Measurements from ENCODE around the gene ARAP1.

Gene ARAP1

DNA sequence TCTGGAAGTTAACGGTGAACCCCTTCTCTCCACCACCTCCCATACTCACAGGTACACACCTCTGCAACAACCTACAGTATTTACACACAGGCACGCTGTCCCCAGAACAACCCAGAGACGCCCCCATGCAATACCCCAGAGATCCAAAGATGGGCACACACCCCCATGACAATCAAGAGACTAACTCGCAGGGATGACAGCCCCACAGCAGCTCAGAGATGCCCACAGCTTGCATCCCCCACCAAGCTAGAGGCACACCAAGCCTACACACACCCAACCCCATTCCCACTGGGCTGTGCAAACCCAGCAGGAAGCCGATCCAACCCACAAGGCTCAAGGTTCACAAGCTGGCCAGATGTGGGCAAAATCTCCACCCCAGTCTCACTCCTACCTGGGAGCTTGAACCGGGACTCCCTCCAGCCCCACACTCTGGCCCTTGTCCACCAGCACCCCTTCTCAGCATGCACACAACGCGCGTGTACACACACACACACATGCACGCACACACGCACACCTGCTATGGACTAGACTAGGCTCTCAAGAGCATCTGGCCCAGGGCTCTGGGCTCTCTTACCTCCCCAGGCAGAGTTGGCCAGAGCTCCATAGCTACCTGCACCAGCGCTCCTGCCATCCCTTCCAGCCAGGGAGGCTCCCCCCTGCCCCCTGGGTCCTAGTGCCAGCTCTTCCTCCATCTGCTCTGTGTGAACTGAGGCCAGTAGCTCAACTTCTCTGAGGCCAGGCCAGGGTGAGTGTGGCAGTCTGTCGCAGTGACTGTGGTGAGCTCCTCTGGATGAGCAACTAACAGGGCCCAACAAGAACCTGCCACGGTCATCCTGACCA, 30.1 kb upstream of the ARAP1 start:
- Mint-ChIP-seq H3K4me1 (peaks cover 30% of the 10 kb centered on the region), H3K36me3 (peaks cover 9% of the 10 kb centered on the region), H3K27ac (peak overlapping the region; percentile 12), H3K9me3 (no peaks in the 10 kb centered on the region), H3K4me3 (peak overlapping the region; percentile 70)
- DNase-seq (ENCODE audit: low spot score in 2 of 2) (no peak), ATAC-seq (peak; percentile 3)

DNA sequence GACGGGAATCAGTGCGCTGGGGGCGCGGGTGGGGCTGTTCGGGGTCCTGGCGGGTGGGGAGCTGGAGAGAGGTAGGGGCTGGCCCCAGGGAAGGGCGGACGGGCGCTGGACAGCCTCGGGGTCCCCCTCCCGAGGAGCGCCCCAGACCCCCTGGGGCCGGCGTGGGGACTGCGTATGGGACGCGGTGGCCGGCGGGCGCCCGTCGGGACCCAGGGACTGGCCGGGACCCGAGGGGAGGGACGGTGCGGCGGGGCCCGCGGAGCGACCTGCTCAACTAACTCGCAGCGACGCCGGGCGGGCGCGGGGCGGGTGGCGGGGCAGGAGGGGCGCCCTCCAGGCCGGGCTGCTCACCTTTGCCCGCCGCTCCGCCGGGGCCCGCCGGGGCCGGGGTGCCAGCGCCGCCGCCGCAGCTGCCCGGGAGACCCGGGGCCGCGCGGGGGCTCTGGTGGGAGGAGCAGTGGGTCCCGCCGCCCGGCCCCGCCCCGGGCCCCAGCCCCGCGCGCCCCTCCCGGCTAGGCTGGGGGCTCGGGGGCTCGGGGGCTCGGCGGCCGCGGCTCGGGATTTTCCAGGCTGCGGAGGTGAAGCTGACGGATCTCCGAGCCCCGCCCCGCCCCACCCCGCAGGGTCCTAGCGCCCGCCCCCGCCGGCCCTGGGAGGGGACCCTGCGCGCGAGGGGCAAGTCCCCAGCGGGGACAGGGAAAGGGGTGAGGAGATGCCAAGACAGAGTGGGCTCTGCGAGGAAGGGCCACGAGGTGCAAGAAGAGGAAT, 29.3 kb upstream of the ARAP1 start:
- DNase-seq (ENCODE audit: low spot score in 2 of 2) (peak; percentile 33 to 68), ATAC-seq (peak; percentile 63)
- Mint-ChIP-seq H3K36me3 (peaks cover 9% of the 10 kb centered on the region), H3K27ac (peak overlapping the region; percentile 12), H3K9me3 (no peaks in the 10 kb centered on the region), H3K4me3 (peak overlapping the region; percentile 70), H3K4me1 (peaks cover 33% of the 10 kb centered on the region)

DNA sequence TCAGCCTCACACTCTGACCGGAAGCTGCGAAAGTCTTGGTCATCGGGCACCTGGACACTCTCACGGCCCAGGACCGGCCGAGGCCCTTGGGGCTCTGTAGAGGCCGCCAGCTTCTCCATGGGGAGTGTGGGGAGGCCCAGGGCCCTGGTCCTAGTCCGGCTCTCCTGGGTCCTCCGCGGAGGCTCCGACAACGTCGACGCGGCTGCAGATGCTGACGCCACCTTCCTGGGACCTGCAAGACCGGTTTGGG, 28.8 kb upstream of the ARAP1 start:
- Mint-ChIP-seq H3K4me3 (peak overlapping the region; percentile 68), H3K4me1 (peaks cover 38% of the 10 kb centered on the region), H3K9me3 (no peaks in the 10 kb centered on the region), H3K36me3 (peaks cover 9% of the 10 kb centered on the region), H3K27ac (no peak overlapping the region)
- no peak for DNase-seq (ENCODE audit: low spot score in 2 of 2)
- ATAC-seq: no peak

DNA sequence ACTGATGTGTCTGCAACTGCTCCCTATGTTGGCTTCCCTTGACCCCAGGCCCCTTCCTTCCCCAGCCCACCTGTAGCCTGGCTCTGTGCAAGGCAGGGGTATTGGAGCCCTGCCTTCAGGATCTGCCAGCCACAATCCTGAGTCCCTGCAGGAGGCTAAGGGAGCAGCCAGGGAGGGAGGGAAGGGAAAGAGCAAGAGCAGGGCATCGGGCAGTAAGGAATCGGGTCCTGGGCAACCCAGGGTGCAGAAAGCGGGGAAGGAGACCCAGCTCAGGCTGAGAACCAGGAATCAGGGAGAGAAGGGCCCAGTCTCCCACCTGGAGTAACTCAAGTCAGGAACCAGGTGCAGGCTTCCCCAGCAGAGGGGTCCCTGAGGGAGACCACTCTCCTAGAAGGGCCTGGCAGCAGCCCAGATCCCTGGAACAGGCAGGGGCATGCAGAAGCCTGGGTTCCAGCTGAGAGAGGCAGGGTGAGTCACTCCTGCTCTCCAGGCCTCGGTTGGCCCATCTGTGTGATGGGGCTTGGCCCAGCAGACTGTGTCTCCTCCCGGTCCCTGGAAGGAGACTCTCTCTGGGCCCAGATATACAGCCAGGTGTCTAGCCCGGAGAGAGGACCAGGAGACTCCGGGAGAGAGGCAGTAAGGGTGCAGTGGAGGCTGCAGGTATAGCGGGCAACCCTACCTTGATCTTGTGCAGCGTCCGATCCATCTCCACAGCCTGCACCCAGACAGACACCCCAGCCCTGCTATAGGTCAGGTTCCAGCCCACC, 28.3 kb upstream of the ARAP1 start:
- H3K36me3 Mint-ChIP-seq: peaks cover 9% of the 10 kb centered on the region
- DNase-seq (ENCODE audit: low spot score in 2 of 2) (no peak), ATAC-seq (no peak)
- peak overlapping the region; percentile 68 for H3K4me3 Mint-ChIP-seq
- H3K9me3 Mint-ChIP-seq: no peaks in the 10 kb centered on the region
- peaks cover 41% of the 10 kb centered on the region for H3K4me1 Mint-ChIP-seq
- H3K27ac Mint-ChIP-seq: peak overlapping the region; percentile 49

DNA sequence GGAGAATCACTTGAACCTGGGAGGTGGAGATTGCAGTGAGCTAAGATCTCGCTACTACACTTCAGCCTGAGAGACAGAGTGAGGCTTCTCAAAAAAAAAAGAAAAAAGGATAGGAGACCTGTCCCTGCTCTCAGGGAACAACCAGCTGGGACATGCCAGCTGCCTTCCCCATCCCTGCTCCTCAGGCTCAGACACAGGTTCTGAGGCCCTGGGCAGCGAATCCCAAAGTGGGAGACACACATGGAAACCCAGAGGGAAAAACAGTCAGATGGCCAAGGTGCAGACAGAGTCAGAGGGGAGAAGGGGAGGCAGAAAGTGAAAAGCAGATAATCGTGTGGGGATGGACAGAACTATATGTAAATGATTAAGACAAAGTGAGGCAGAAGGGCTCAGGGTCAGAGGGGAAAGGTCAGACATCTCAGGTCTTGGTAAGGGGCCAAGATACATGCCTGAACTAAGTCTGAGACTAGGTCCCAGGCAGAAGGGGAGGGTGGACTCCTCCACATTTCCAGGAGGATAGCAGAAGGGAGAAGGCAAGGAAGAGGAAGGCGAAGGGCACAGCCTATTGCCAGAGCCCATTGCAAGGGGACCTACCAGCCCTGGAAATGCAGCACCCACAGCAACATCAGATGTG, 27.4 kb upstream of the ARAP1 start:
- H3K36me3 Mint-ChIP-seq: peaks cover 9% of the 10 kb centered on the region
- DNase-seq (ENCODE audit: low spot score in 2 of 2) (no peak), ATAC-seq (no peak)
- H3K4me1 Mint-ChIP-seq: peaks cover 41% of the 10 kb centered on the region
- H3K9me3 Mint-ChIP-seq: no peaks in the 10 kb centered on the region
- H3K4me3 Mint-ChIP-seq: peak overlapping the region; percentile 68
- H3K27ac Mint-ChIP-seq: peak overlapping the region; percentile 49

DNA sequence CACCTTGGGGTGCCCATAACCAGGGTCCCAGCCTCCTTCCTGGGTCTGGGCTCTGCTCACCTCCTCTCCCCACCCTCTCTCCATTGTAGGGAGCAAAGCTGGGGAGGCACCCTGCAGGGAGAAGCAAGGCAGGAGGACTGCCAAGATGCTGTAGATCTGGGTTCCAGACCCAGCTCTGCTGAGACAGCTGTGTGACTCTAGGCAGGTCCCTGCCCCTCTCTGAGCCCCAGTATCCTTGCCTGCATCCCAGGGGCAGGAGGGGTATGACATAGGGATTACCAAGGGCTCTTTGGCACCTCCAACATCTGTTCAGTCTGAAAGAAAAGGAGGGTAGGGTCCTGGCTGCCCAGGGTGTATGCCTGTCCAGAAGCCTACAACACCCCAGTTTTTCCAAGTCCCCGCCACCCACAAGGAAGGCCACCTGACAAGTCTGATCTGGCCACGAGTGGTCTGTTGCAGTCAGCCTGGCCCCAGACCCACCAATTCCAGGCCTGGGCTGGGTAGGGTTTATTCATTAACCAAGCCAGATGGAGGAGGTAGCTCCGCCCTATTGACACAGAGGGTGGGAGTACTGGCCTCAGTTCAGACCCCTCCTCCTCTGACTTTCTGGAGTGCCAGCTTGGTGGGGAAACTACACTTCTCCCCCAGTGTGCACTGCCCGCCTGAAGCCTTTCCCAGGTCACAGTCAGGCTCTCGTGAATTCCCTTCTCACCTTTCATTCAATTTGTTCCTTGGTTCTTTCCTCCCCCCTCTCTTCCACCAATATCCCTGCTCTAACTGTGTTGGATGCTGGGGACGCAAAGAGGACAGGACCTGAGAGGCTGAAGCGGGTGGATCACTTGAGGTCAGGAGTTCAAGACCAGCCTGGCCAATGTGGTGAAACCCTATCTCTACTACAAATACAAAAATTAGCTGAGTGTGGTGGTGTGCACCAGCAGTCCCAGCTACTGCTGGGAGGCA, 26.6 kb upstream of the ARAP1 start:
- DNase-seq (ENCODE audit: low spot score in 2 of 2) (no peak), ATAC-seq (no peak)
- H3K9me3 Mint-ChIP-seq: no peaks in the 10 kb centered on the region
- peaks cover 9% of the 10 kb centered on the region for H3K36me3 Mint-ChIP-seq
- peak overlapping the region; percentile 68 for H3K4me3 Mint-ChIP-seq
- peak overlapping the region; percentile 49 for H3K27ac Mint-ChIP-seq
- peaks cover 43% of the 10 kb centered on the region for H3K4me1 Mint-ChIP-seq

DNA sequence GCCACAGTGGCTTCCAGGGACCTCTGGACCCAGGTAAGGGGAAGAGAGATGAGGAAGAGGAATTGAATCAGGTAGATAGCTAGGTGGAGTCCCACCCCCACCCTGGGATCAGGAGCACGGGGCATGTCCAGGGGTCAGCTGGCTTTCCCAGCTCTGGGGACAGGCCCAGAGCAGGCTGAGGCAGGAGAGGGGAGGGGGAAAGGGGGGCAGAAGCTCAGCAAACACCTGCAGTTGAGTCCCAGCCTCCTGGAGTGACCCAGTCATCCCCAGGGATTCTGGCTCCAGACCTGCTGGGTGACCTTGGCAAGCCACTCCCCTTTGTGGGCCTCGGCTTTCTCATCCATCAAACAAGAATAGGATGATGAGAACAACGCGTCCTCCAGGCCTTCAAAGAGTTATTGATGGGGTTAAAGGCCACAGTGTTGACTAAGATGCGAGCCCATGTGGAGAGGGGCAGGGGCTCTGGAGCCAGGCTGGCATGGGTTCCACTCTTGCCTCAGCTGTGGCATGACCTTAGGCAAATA, 25.6 kb upstream of the ARAP1 start:
- ATAC-seq (no peak), DNase-seq (ENCODE audit: low spot score in 2 of 2) (no peak)
- peaks cover 50% of the 10 kb centered on the region for H3K4me1 Mint-ChIP-seq
- no peak overlapping the region for H3K4me3 Mint-ChIP-seq
- peak overlapping the region; percentile 64 for H3K27ac Mint-ChIP-seq
- H3K36me3 Mint-ChIP-seq: peaks cover 9% of the 10 kb centered on the region
- no peaks in the 10 kb centered on the region for H3K9me3 Mint-ChIP-seq

DNA sequence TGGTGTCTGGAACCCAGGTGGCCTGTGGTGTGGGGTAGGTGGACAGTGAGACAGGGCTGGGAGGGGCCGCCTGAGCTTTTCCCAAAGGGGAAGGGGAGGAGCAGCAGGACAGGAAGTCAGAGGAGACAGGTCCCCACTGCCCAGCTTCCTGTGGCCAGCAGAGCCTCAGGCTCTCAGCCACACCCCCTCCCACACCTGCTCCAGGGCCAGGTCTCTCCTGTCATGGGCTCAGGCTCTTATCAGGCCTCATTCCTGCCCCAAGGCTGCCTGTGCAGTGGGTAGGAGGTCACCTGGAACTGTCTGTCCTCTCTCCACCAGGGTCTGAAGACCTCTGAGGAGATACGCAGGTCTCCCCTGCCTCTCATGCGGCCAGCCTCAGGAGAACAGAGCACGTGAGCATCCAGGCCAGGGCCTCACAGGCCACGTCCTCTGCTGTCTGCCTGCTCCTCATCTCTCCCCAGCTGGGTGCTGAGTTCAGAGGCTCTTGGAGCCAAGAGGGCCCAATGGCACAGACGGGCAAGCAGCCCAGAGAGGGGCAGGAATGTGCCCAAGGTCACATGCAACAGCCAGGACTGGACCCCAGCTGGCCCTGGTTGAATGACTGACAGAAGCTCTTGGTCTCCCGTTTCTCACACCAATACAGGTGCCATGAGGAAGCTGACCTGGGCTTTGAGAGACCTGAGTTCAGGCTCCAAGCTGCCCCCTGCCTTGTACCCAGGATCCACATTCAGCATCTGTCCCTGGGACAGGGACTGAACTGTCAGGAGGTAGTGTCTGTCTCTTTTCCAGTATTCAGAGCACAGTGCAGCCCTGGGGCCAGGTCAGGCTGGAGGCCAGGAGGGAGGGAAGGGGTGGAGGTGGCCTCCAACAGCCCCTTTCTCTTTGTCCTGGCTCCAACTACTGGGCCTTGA, 24.9 kb upstream of the ARAP1 start:
- no peaks in the 10 kb centered on the region for H3K9me3 Mint-ChIP-seq
- peaks cover 50% of the 10 kb centered on the region for H3K4me1 Mint-ChIP-seq
- H3K36me3 Mint-ChIP-seq: peaks cover 7% of the 10 kb centered on the region
- DNase-seq (ENCODE audit: low spot score in 2 of 2): no peak
- ATAC-seq: no peak
- peak overlapping the region; percentile 64 for H3K27ac Mint-ChIP-seq
- no peak overlapping the region for H3K4me3 Mint-ChIP-seq

DNA sequence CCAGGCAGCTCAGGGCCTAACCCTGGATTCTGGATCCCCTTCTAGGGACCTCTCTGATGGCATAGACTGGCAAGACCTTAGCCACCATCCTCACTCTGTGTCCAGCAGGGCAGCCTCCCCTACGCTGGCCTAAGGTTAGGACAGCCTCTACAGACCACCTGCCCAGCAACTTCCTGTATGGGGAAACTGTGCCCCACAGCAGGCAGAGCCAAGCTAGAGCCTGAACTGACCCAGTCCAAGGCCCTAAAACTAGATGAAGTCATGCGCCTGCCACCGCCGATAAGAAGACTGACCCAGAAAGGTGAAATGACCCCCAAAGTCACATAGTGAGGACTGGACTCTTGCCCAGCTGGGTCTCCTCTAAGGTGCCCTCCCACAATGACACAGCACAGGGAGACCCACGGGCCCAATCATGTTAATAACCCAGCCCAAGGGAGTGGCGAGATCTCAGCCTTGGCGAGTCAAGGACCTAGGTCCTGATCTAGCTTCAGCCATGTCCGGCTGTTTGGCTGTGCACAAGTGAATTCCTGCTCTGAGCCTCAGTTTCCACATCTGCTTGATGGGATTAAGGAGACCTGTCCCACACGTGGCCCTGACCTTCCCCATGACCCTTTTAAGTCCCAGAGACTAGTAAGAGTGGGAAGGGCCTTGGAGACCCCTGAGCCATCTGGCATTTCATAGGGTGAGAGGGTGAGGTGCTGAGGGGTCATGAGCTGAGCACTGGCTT, 24.1 kb upstream of the ARAP1 start:
- no peak for ATAC-seq
- no peak overlapping the region for H3K4me3 Mint-ChIP-seq
- H3K27ac Mint-ChIP-seq: peak overlapping the region; percentile 45
- peaks cover 46% of the 10 kb centered on the region for H3K4me1 Mint-ChIP-seq
- no peaks in the 10 kb centered on the region for H3K9me3 Mint-ChIP-seq
- no peak for DNase-seq (ENCODE audit: low spot score in 2 of 2)
- peaks cover 5% of the 10 kb centered on the region for H3K36me3 Mint-ChIP-seq

DNA sequence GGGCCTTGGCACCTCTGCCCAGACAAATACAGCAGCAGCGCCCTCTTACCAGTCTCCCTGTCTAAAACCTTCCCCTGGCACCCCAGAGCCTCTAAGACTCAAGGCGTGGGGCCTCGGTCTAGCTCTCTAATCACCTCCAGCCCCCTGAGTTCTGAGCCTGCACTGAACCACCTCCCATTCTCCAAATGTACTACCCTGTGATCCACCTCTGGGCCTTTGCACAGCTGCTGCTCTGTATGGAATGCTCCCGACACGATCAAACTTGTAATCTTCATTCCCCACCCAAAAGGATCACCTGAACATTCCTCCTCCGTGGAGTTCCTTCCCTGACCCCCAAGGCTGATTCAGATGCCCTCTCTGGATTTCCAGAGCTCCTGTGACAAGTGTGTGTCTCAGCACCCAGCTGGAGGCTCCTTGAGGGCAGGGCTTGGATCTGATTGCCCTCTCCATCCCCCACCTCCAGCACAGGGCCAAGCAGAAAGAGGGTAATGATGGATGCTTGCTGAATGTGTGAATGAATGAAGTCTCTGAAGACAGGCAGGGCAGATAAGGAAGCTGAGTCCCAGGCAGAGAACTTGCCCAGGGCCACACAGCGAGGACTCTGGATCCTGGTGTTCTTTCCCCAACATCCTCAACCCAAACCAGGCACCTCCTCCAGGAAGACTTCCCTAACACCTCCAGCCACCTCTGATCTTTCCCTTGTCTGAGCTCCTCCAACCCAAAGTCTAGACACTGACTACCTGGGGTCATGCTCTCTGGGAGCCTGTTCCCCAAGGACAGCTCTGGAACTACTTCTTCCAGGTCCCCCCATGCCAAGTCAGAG, 23.3 kb upstream of the ARAP1 start:
- peaks cover 5% of the 10 kb centered on the region for H3K36me3 Mint-ChIP-seq
- peak overlapping the region; percentile 45 for H3K27ac Mint-ChIP-seq
- H3K4me1 Mint-ChIP-seq: peaks cover 41% of the 10 kb centered on the region

DNA sequence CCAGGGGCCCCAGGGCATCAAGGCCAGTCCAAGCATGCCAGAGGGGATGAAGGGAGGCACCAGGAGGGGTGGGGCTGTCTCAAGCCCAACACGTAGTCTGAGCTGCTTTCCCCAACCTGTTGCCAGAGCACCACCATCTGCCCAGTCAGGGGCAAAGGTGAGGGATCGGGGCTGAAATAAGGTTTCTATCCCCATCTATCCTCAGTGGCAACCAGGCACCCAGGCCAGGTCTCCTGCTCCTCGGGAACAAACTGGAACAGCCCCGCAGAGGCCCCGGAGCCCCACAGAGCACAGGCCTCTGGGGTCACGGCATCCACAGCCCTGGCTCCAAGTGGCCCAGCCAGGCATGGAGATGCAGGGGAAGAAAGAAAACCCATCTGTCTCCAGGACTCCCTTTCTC, 22.3 kb upstream of the ARAP1 start:
- Mint-ChIP-seq H3K4me3 (no peak overlapping the region), H3K4me1 (peaks cover 33% of the 10 kb centered on the region), H3K27ac (no peak overlapping the region), H3K9me3 (no peaks in the 10 kb centered on the region), H3K36me3 (peaks cover 2% of the 10 kb centered on the region)
- no peak for DNase-seq (ENCODE audit: low spot score in 2 of 2)
- no peak for ATAC-seq

More for the DNA sequence above, 23.3 kb upstream of the ARAP1 start:
- ATAC-seq (no peak), DNase-seq (ENCODE audit: low spot score in 2 of 2) (no peak)
- Mint-ChIP-seq H3K9me3 (no peaks in the 10 kb centered on the region), H3K4me3 (no peak overlapping the region)

DNA sequence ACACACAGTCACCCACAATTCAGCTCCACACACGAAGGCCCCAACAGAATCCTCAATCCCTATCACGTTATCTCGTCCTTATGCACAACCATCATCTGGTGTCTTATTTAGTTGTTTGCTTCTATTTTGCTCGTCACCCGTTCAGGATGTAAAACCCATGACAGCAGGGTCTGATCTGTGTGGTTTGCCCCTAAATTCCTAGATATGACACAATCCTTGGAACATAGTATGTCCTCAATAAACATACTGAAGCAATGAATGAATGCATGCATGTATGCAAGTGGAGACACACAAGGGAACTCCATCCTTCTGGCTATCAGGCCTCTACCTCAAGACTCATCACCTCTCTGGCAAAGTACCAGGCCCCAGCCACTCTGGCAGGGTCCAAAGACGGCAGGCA, 21.5 kb upstream of the ARAP1 start:
- ATAC-seq (no peak), DNase-seq (ENCODE audit: low spot score in 2 of 2) (no peak)
- Mint-ChIP-seq H3K27ac (peak overlapping the region; percentile 82), H3K4me1 (peaks cover 32% of the 10 kb centered on the region), H3K9me3 (no peaks in the 10 kb centered on the region), H3K36me3 (no peaks in the 10 kb centered on the region), H3K4me3 (no peak overlapping the region)
